OCI-LY7 (cell line): Measurements from ENCODE around the gene HEPACAM. TPM values are rescaled to one million over a fixed set of nuclear protein-coding genes. Genes with fewer than 3 reads are reported as not detected.

Source experiments
- BruUV-seq: library from RNA; stranded (reverse); fragments of 400-500 nt; replicated peaks from 2 replicates; lab custom pipeline; 2021; lab: Mats Ljungman, UMichigan
- CTCF ChIA-PET: fragments of 300-600 bp; sonication (Branson Sonifier 250); formaldehyde crosslinking; loops from one replicate; lab custom pipeline; 2022; ENCODE audit warnings: antibody characterized with exemption; ENCODE audit not compliant: unreplicated experiment; lab: Charles Lee
- POLR2A ChIA-PET: fragments of 300-600 bp; sonication (Branson Sonifier 250); formaldehyde crosslinking; loops from one replicate; lab custom pipeline; 2022; ENCODE audit warnings: antibody characterized with exemption; lab: Charles Lee
- DNase-seq: peaks from one replicate; pipeline ENCODE4 v3.0.0-alpha.2; 2015; ENCODE audit warnings: low spot score
- H2AFZ ChIP-seq: fragments of 200-600 bp; sonication (generic), shearing (Covaris generic); 2 replicates; pipeline ENCODE4 v1.6.1; 2014; ENCODE audit warnings: mild to moderate bottlenecking, antibody characterized with exemption, low read length, moderate library complexity
- H3K27ac ChIP-seq: fragments of 200-600 bp; sonication (generic); 2 replicates; pipeline ENCODE4 v1.5.1; 2014; ENCODE audit warnings: mixed run types, low read depth, mild to moderate bottlenecking, moderate library complexity, low read length, inconsistent platforms; ENCODE audit not compliant: poor library complexity, severe bottlenecking
- H3K36me3 ChIP-seq: fragments of 200-600 bp; sonication (generic); 2 replicates; pipeline ENCODE4 v1.6.1; 2014; ENCODE audit warnings: mild to moderate bottlenecking, antibody characterized with exemption, low read length, moderate library complexity, mixed read lengths; ENCODE audit not compliant: insufficient read depth
- H3K4me1 ChIP-seq: fragments of 200-600 bp; sonication (generic); 2 replicates; pipeline ENCODE4 v1.5.1; 2014; ENCODE audit warnings: mild to moderate bottlenecking, low read length; ENCODE audit not compliant: insufficient read depth, poor library complexity, severe bottlenecking
- H3K4me2 ChIP-seq: fragments of 200-600 bp; sonication (generic); 2 replicates; pipeline ENCODE4 v1.6.1; 2014; ENCODE audit warnings: mild to moderate bottlenecking, low read length
- H3K4me3 ChIP-seq: fragments of 200-600 bp; sonication (generic); 2 replicates; pipeline ENCODE4 v1.5.1; 2014; ENCODE audit warnings: mild to moderate bottlenecking, low read depth, low read length; ENCODE audit not compliant: poor library complexity, severe bottlenecking
- H3K79me2 ChIP-seq: fragments of 200-600 bp; sonication (generic); 2 replicates; pipeline ENCODE4 v1.6.1; 2016; ENCODE audit warnings: low read depth, mild to moderate bottlenecking, low read length, moderate library complexity, mixed read lengths; ENCODE audit not compliant: insufficient read depth
- H3K9me2 ChIP-seq: fragments of 200-600 bp; sonication (generic); 2 replicates; pipeline ENCODE4 v1.6.1; 2016; ENCODE audit warnings: mild to moderate bottlenecking, low read length, mixed read lengths; ENCODE audit not compliant: insufficient read depth
- H3K9me3 ChIP-seq: fragments of 200-600 bp; sonication (generic); 2 replicates; pipeline ENCODE4 v1.6.1; 2014; ENCODE audit warnings: mild to moderate bottlenecking, mixed run types, low read length, mixed read lengths
- H4K20me1 ChIP-seq: fragments of 200-600 bp; sonication (generic); 2 replicates; pipeline ENCODE4 v1.6.1; 2014; ENCODE audit warnings: mild to moderate bottlenecking, antibody characterized with exemption, low read length, moderate library complexity, mixed read lengths; ENCODE audit not compliant: insufficient read depth
- EZH2phosphoT487 ChIP-seq: fragments of 200-600 bp; sonication (generic); IDR thresholded peaks from 2 replicates; pipeline ENCODE4 v1.6.1; 2018; ENCODE audit warnings: low read depth, borderline replicate concordance, mild to moderate bottlenecking, mixed run types, antibody characterized with exemption, low read length, moderate library complexity, mixed read lengths
- intact Hi-C: fragments of 100-400 bp; cut with micrococcal nuclease; formaldehyde crosslinking; loops from one replicate; pipeline ENCODE4 v1.10.0; 2022; ENCODE audit not compliant: unreplicated experiment
- total RNA-seq, 2 experiments: library from RNA; depleted of rRNA in 1 of 2; stranded (reverse); fragments of >200 nt in 1 of 2; shearing (Covaris generic) in 1 of 2; gene quantifications; 2 replicates each; pipeline ENCODE4 v1.2.3, GENCODE V29; 2014 to 2022
- TF ChIP-seq, protein P1 (sequence below): fragments of 200-600 bp; sonication (generic); conservative IDR thresholded peaks from 2 replicates; pipeline ENCODE4 v1.5.1; 2014; ENCODE audit warnings: mild to moderate bottlenecking, antibody characterized with exemption, low read length, moderate library complexity, mixed read lengths

Gene HEPACAM
- total RNA-seq, 2 experiments from 2014 or later: not detected

- H3K4me2 ChIP-seq: no peak overlapping the region
- no peak overlapping the region for H3K4me3 ChIP-seq
- H3K36me3 ChIP-seq: no peaks in the 10 kb centered on the region
- H3K27ac ChIP-seq: no peak overlapping the region
- no peak for TF ChIP-seq EZH2phosphoT487
- TF ChIP-seq, protein P1, sequence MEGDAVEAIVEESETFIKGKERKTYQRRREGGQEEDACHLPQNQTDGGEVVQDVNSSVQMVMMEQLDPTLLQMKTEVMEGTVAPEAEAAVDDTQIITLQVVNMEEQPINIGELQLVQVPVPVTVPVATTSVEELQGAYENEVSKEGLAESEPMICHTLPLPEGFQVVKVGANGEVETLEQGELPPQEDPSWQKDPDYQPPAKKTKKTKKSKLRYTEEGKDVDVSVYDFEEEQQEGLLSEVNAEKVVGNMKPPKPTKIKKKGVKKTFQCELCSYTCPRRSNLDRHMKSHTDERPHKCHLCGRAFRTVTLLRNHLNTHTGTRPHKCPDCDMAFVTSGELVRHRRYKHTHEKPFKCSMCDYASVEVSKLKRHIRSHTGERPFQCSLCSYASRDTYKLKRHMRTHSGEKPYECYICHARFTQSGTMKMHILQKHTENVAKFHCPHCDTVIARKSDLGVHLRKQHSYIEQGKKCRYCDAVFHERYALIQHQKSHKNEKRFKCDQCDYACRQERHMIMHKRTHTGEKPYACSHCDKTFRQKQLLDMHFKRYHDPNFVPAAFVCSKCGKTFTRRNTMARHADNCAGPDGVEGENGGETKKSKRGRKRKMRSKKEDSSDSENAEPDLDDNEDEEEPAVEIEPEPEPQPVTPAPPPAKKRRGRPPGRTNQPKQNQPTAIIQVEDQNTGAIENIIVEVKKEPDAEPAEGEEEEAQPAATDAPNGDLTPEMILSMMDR: no peak
- H3K9me2 ChIP-seq: no peaks in the 10 kb centered on the region
- POLR2A ChIA-PET: interaction anchor here (0.6 to 3.0 kb wide), 3 partner anchors 10 to 134 kb away, joined by 3 to 15 read pairs (median 6); partner anchors contain the start of gene CCDC15
- CTCF ChIA-PET: no interaction called here
- no peaks in the 10 kb centered on the region for H3K79me2 ChIP-seq
- intact Hi-C loops: no loop called here
- DNase-seq: no peak
- H3K4me1 ChIP-seq: no peaks in the 10 kb centered on the region
- no peaks in the 10 kb centered on the region for H4K20me1 ChIP-seq
- no TSS peak for BruUV-seq
- no peaks in the 10 kb centered on the region for H3K9me3 ChIP-seq
- no peak overlapping the region for H2AFZ ChIP-seq
Measured at GRCh38 chr11:124944565-124944964, 8.7 kb upstream of the HEPACAM start.

DNA sequence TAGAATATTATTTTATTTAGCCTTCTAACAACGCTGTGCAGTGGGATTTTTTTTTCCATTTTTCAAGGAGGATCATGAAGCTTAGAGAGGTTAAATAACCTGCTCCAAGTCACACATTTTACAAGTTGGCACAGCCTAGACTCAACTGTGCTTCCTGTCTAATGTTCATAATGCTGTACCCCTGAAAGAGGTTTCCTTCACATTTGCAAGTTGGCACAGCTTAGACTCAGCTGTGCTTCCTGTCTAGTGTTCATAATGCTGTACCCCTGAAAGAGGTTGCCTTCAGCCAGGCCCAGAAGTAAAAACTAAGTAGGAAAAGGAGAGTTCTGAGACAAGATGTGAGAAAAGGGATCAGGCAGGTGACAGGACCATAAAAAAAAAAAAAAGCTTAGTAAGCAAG is 7.9 kb upstream of the HEPACAM start:
- ChIA-PET CTCF (no interaction called here), POLR2A (interaction anchor here (0.6 to 3.0 kb wide), 3 partner anchors 11 to 267 kb away, joined by 4 to 15 read pairs (median 8); partner anchors contain the start of gene CCDC15)
- no peaks in the 10 kb centered on the region for H3K4me1 ChIP-seq
- no peak overlapping the region for H3K27ac ChIP-seq
- H3K4me3 ChIP-seq: no peak overlapping the region
- no peak for DNase-seq
- no peaks in the 10 kb centered on the region for H3K79me2 ChIP-seq
- no peaks in the 10 kb centered on the region for H4K20me1 ChIP-seq
- H3K4me2 ChIP-seq: no peak overlapping the region
- no peak for TF ChIP-seq EZH2phosphoT487
- TF ChIP-seq, protein P1: no peak
- no peaks in the 10 kb centered on the region for H3K9me3 ChIP-seq
- H3K36me3 ChIP-seq: no peaks in the 10 kb centered on the region
- BruUV-seq: no TSS peak
- H3K9me2 ChIP-seq: no peaks in the 10 kb centered on the region
- H2AFZ ChIP-seq: no peak overlapping the region
- intact Hi-C loops: no loop called here

DNA sequence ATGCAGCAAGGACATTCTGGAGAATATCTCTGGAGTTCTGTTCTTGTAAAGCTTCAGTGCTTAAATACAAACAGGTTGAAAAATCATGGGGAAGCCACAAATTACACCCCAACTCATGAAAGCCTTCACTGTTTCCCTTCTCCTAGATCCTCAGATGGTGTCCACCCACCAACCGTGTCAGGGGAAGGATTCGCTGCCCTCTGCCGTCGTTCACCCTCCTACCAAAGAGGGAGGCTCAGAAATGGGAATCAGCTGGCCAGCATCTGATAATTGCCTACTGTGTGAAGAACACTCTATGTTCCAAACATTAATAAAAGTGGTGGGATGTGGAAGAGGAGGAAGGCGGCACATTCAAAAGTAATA is 7.4 kb upstream of the HEPACAM start:
- BruUV-seq: no TSS peak
- intact Hi-C loops: no loop called here
- POLR2A ChIA-PET: interaction anchor here (0.7 kb wide), 1 partner anchor 266 kb away, joined by 8 read pairs; no protein-coding TSS in a partner anchor

More for the DNA sequence above, 7.4 kb upstream of the HEPACAM start:
- Histone ChIP-seq H2AFZ (no peak overlapping the region), H3K4me3 (no peak overlapping the region), H3K9me2 (no peaks in the 10 kb centered on the region), H3K4me1 (no peaks in the 10 kb centered on the region), H3K79me2 (no peaks in the 10 kb centered on the region), H3K27ac (no peak overlapping the region), H3K4me2 (no peak overlapping the region), H3K36me3 (no peaks in the 10 kb centered on the region), H4K20me1 (no peaks in the 10 kb centered on the region), H3K9me3 (no peaks in the 10 kb centered on the region)
- DNase-seq: no peak
- no peak for TF ChIP-seq EZH2phosphoT487
- TF ChIP-seq, protein P1: no peak
- CTCF ChIA-PET: no interaction called here
